ENCODE data around the gene MCF2. TPM values are rescaled to one million over a fixed set of nuclear protein-coding genes. Genes with fewer than 3 reads are reported as not detected.

The MCF2 gene
- total and polyA plus RNA-seq, 2 of the 8 experiments (the other 6 are each of a cell fraction or from before 2014, with no cell fraction given): 0.30 to 0.71 TPM

- TF ChIP-seq CTBP2 (IDR thresholded peaks at IDR 0.05; ENCODE audit: borderline replicate concordance, insufficient read depth, insufficient read length, low read length) (no peak), CBX8 (IDR thresholded peaks at IDR 0.05; ENCODE audit: borderline replicate concordance, low read depth, low read length) (no peak)
These were observed 15.5 kb downstream of the MCF2 start (continued) for GRCh38 chrX:139692506-139692849.
